SH-SY5Y (cell line): ENCODE results near the gene FAAP20.

ENCODE experiments used
- GATA2 ChIP-seq: IDR thresholded peaks from 2 replicates; pipeline ENCODE4 v1.6.1; 2011; ENCODE audit warnings: mild to moderate bottlenecking, low read depth, low read length
- GATA3 ChIP-seq: IDR thresholded peaks from 2 replicates; pipeline ENCODE4 v1.6.1; 2011; ENCODE audit warnings: low read depth, mild to moderate bottlenecking, low read length, moderate library complexity

FAAP20 gene

GRCh38 chr1:2209400-2210083, 15.0 kb upstream of the FAAP20 start:
- TF ChIP-seq GATA3 (no peak), GATA2 (no peak)

- TF ChIP-seq GATA2 (no peak), GATA3 (no peak)
These were observed 14.0 kb upstream of the FAAP20 start for GRCh38 chr1:2208309-2209239.

DNA sequence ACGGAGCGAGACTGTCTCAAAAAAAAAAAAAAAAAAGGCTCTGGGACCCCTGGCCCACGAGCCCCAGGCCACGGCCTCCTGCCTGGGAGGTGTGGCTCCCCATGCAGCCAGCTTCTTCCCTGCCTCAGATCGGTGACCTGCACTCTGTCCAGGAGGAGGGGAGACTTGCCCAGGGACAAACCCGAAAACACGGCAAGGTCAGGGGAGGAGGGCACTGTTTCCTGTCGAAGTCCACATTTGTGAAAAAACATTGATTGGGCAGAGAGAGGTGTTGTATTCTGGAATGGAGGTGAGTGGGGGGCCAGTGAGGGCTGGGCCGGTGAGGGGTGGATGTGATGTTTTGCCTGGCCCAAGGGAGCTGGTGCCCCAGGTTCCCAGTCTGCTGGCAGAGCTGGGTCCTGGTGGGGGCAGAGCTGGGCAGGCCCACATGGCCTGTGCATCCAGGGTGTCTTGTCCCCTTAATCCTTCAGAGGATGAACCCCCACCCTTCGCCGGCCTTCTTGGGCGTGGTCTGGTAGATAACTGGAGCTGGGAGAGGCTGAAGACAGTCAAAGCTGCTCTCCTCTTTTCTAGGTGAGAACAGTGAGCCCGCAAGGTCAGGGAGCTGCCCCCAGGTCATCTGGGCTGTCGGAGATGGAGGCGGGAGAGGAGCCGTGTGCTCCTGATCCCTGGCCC, 12.4 kb upstream of the FAAP20 start:
- TF ChIP-seq GATA2, result no peak
- no peak for TF ChIP-seq GATA3

DNA sequence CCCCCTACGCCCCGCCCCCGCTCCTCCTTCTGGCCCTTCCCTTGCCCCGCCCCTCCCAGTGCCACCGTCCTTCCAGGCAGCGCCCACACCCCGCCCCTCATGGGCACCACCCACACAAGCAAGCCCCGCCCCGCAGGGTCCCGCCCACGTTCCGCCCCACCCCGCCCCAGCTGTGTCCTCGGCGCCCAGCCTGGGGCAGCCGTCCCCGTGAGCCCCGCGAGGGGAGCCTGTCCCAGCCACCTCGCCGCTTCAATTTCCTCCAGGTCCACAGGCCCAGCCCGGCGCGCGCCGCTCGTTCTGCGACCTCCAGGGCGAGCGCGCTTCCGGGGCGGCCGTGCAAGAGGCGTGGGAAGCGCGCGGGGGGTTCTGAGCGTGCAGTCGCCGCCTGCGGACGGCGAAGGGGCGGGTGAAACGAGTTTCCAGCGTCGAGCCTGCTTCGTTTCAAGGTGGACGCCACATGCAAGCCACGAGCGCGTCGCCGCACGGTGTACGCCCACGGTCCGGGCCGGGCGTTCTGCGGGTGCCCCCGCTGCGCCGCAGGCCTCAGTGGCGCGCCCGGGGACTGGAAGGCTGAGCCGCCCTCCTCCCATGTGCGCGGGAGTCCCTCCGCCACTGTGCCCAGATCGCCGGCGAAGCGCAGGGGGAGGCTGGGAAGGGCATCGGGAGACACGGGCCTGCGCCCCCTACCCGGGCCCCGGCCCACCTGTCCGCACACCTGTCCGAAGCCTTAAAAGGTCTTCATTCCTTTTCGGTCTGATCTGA, 10.8 kb upstream of the FAAP20 start:
- TF ChIP-seq GATA3 (no peak), GATA2 (no peak)

DNA sequence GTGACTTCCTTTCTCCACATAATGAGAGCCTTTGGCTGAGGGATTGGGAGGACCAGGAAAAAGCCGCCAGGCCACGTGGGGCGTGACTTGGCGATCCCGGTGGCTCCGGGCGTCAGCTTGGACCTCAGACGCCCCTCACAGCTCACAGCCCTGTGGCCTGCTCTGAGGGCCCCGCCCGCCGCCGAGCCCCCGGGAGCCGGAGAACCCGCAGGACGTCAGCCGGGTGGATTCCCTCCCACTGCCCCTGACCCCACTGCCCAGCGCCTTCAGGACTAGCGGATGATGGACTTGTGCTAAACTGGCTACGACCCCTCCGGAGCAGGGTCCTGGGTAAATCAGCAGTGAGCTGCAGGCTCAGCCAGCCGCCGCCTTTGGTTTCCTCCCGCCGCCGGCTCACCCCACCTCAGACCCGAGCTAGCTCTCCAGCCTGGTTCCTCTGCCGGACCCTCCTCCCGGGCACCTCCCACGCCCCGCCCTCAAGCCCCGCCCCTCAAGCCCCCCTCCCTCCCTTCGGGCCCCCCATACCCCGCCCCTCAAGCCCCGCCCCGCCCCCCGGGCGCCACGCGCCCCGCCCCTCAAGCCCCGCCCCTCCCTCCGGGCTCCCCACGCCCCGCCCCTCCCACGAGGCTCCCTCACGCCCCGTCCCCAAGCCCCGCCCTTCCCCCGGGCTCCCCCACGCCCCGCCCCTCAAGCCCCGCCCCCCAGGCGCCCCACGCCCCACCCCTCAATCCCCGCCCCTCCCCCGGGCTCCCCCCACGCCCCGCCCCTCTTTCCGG, 10.0 kb upstream of the FAAP20 start:
- TF ChIP-seq GATA3 (no peak), GATA2 (no peak)

- TF ChIP-seq GATA3 (no peak), GATA2 (no peak)
These were observed 9.3 kb upstream of the FAAP20 start for GRCh38 chr1:2203671-2204414.

- TF ChIP-seq GATA2 (no peak), GATA3 (no peak)
These were observed 8.4 kb upstream of the FAAP20 start for GRCh38 chr1:2202843-2203601.

DNA sequence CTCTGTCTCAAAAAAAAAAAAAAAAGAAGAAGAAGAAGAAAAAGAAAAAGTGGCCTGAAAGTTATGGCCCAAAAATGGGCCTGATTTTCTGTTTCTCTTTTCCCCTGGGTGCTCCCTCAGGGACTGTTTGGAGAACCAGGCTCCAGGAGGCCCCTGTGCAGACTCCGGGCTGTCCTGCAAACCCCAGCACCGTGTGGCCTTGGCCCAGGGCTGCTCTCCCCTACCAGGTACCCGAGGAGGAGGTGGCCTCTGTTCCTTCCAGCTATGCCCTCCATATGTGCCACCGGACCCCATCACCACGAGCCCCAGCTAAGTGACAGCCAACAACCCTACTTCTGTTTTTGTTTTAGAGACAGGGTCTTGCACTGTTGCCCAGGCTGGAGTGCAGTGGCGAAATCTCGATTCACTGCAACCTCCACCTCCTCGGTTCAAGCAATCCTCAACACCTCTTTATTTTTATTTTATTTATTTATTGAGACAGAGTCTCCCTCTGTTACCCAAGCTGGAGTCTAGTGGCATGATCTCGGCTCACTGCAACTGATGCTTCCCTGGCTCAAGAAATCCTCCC, 7.5 kb upstream of the FAAP20 start:
- TF ChIP-seq GATA3, result no peak
- no peak for TF ChIP-seq GATA2

GRCh38 chr1:2201062-2201461, 6.5 kb upstream of the FAAP20 start:
- TF ChIP-seq GATA3, result no peak
- TF ChIP-seq GATA2, result no peak

GRCh38 chr1:2200308-2200943, 5.9 kb upstream of the FAAP20 start:
- no peak for TF ChIP-seq GATA2

- TF ChIP-seq GATA3, result no peak
- TF ChIP-seq GATA2, result no peak
These were observed 4.7 kb upstream of the FAAP20 start for GRCh38 chr1:2199042-2199810.
